H1 (cell line): ENCODE results near the gene ITGA3. TPM values are rescaled to one million over a fixed set of nuclear protein-coding genes. Genes with fewer than 3 reads are reported as not detected.

Source experiments
- POLR2A ChIP-seq, 2 experiments: IDR thresholded peaks; 1 replicate in 1 of 2; 2 replicates in 1 of 2; pipeline ENCODE4 v1.6.1; 2011; ENCODE audit warnings: low read depth in 2 of 2, low read length in 2 of 2, mild to moderate bottlenecking in 2 of 2; ENCODE audit errors: control extremely low read depth in 1 of 2
- YY1 ChIP-seq: IDR thresholded peaks from 2 replicates; pipeline ENCODE4 v1.6.1; 2011; ENCODE audit warnings: low read depth, mild to moderate bottlenecking, low read length
- polyA plus RNA-seq, 7 experiments: library from polyadenylated mRNA; depleted of rRNA in 3 of 7; stranded (reverse) in 5 of 7; unstranded in 2 of 7; fragments of >200 nt in 5 of 7; fragments of 200-250 nt in 2 of 7; gene quantifications; 1 replicate in 5 of 7; 2 replicates in 1 of 7; 4 replicates in 1 of 7; pipeline versions ENCODE4 v1.2.1 to v1.2.3, GENCODE V29; 2011 to 2013; ENCODE audit warnings: missing spikeins in 2 of 7, mixed read lengths in 2 of 7
- total RNA-seq: library from RNA; stranded (reverse); fragmentation: NEBNext Ultra II Directional; extraction: Animal tissue kit (Norgen Biotek cat#: 25700); gene quantifications from 2 replicates; pipeline ENCODE4 v1.2.1, GENCODE V29; 2021

Gene ITGA3
- total and polyA plus RNA-seq, 2 of the 8 experiments (the other 6 are each of a cell fraction or from before 2014, with no cell fraction given): 24.0 to 24.2 TPM

DNA sequence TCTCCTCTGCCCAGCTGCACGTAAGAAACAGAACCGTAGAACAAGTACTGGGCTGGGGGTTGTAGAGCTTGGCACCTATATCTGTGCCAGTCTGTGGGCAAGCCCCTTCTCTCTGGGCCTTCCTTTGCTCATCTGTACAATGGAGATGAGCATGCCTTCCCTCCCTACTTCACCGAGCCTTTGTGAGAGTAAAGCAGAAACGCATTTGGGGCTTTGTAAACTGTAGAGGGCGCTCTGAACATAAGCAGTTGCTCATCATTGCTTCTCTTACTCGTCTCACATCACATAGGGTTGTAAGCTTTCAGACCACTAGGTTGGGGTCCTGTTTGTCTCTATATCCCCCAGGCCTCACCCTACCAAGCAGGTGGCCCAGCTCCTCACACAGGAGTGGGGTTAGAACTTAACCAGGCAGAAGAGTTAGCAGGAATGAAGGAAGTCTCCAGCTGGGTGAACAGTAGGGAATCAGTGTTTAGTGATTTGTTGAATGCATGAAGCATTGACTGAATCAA is 59.0 kb downstream of the ITGA3 start (continued):
- no peak for TF ChIP-seq YY1
- no peak for TF ChIP-seq POLR2A (IDR thresholded peaks at IDR 0.05; ENCODE audit: control extremely low read depth in 1 of 2, low read depth in 2 of 2, low read length in 2 of 2)
